Fibroblast of the conjunctiva (primary cell): ENCODE measurements around the gene HPSE2.

Source experiments
- DNase-seq: peaks from one replicate; pipeline ENCODE4 v3.0.0-alpha.2; 2010; ENCODE audit warnings: low read depth

The HPSE2 gene

GRCh38 chr10:98833542-98833941, 402.1 kb downstream of the HPSE2 start:
- no peak for DNase-seq

- no peak for DNase-seq
Observed at GRCh38 chr10:98832738-98833137, 402.9 kb downstream of the HPSE2 start.

GRCh38 chr10:98832196-98832595, 403.5 kb downstream of the HPSE2 start:
- DNase-seq = no peak

GRCh38 chr10:98831391-98831790, 404.3 kb downstream of the HPSE2 start:
- no peak for DNase-seq

- DNase-seq = no peak
Observed at GRCh38 chr10:98825741-98826140, 409.9 kb downstream of the HPSE2 start.

- DNase-seq = no peak
Observed at GRCh38 chr10:98817396-98817795, 418.3 kb downstream of the HPSE2 start.

GRCh38 chr10:98815039-98815885, 420.4 kb downstream of the HPSE2 start:
- no peak for DNase-seq

- no peak for DNase-seq
Observed at GRCh38 chr10:98814470-98814869, 421.2 kb downstream of the HPSE2 start.

- DNase-seq = no peak
Observed at GRCh38 chr10:98808282-98808892, 427.3 kb downstream of the HPSE2 start.

GRCh38 chr10:98800263-98800662, 435.4 kb downstream of the HPSE2 start:
- DNase-seq = no peak

- DNase-seq = no peak
Observed at GRCh38 chr10:98795467-98795866, 440.2 kb downstream of the HPSE2 start.

- no peak for DNase-seq
Observed at GRCh38 chr10:98790817-98791216, 444.8 kb downstream of the HPSE2 start.

GRCh38 chr10:98778277-98778759, 457.3 kb downstream of the HPSE2 start:
- no peak for DNase-seq

GRCh38 chr10:98758463-98758862, 477.2 kb downstream of the HPSE2 start:
- DNase-seq = no peak

- peak; percentile 0 for DNase-seq
Observed at GRCh38 chr10:98748298-98748697, 487.4 kb downstream of the HPSE2 start.

- no peak for DNase-seq
Observed at GRCh38 chr10:98745645-98746044, 490.0 kb downstream of the HPSE2 start.

GRCh38 chr10:98720551-98720950, 515.1 kb downstream of the HPSE2 start:
- no peak for DNase-seq

GRCh38 chr10:98713586-98713985, 522.1 kb downstream of the HPSE2 start:
- DNase-seq = no peak

- DNase-seq = no peak
Observed at GRCh38 chr10:98696516-98696915, 539.1 kb downstream of the HPSE2 start.

- DNase-seq = no peak
Observed at GRCh38 chr10:98694883-98695282, 540.8 kb downstream of the HPSE2 start.

- DNase-seq = no peak
Observed at GRCh38 chr10:98694014-98694413, 541.6 kb downstream of the HPSE2 start.

- no peak for DNase-seq
Observed at GRCh38 chr10:98687685-98688084, 548.0 kb downstream of the HPSE2 start.
